ENCODE results near the gene GRIK3. TPM values are rescaled to one million over a fixed set of nuclear protein-coding genes. Genes with fewer than 3 reads are reported as not detected.

GRIK3 gene
- total RNA-seq, 1 experiment from 2014 or later = 5.5 TPM

- Mint-ChIP-seq H3K4me3 (no peak overlapping the region), H3K27me3 (ENCODE audit: low read depth) (peaks cover 2% of the 10 kb centered on the region), H3K27ac (no peak overlapping the region), H3K4me1 (peaks cover 16% of the 10 kb centered on the region), H3K9me3 (no peaks in the 10 kb centered on the region), H3K36me3 (no peaks in the 10 kb centered on the region)
- no peak for ATAC-seq
- DNase-seq (ENCODE audit: low spot score) = no peak
- ChIA-PET POLR2A (no interaction called here), CTCF (no interaction called here)
- no peak for TF ChIP-seq ZMAT4 (CRISPR knock-in tag; IDR thresholded peaks at IDR 0.05)
- TF ChIP-seq MAX (CRISPR knock-in tag; IDR thresholded peaks at IDR 0.05) = no peak
- no peak for TF ChIP-seq ZNF281 (CRISPR knock-in tag; IDR thresholded peaks at IDR 0.05)
- no peak for TF ChIP-seq TEAD4 (CRISPR knock-in tag; IDR thresholded peaks at IDR 0.05)
- no peak for TF ChIP-seq TCF7 (CRISPR knock-in tag; IDR thresholded peaks at IDR 0.05; ENCODE audit: low read depth)
- no peak for TF ChIP-seq ETV6 (CRISPR knock-in tag; IDR thresholded peaks at IDR 0.05)
- TF ChIP-seq ZNF416 (CRISPR knock-in tag; IDR thresholded peaks at IDR 0.05) = no peak
- no peak for TF ChIP-seq TP53 (CRISPR knock-in tag; IDR thresholded peaks at IDR 0.05)
Observed at GRCh38 chr1:36786425-36786824, 247.9 kb downstream of the GRIK3 start.

GRCh38 chr1:36784147-36784859 lies 250.0 kb downstream of the GRIK3 start:
- H3K27me3 Mint-ChIP-seq (ENCODE audit: low read depth) = peaks cover 4% of the 10 kb centered on the region
- CTCF ChIA-PET = interaction anchor here (1.0 kb wide), 1 partner anchor 79 kb away, joined by 3 read pairs; no protein-coding TSS in a partner anchor
- no peak overlapping the region for H3K4me3 Mint-ChIP-seq
- POLR2A ChIA-PET = no interaction called here
- no peak overlapping the region for H3K27ac Mint-ChIP-seq
- DNase-seq (ENCODE audit: low spot score) (no peak), ATAC-seq (no peak)
- no peaks in the 10 kb centered on the region for H3K9me3 Mint-ChIP-seq
- H3K4me1 Mint-ChIP-seq = peaks cover 7% of the 10 kb centered on the region
- H3K36me3 Mint-ChIP-seq = no peaks in the 10 kb centered on the region
- no peak for TF ChIP-seq GRHL2 (CRISPR knock-in tag; IDR thresholded peaks at IDR 0.05; ENCODE audit: insufficient replicate concordance, severe bottlenecking)
- no peak for TF ChIP-seq ZNF425 (CRISPR knock-in tag; conservative IDR thresholded peaks at IDR 0.05)
- TF ChIP-seq AFF4 (CRISPR knock-in tag; IDR thresholded peaks at IDR 0.05; ENCODE audit: borderline replicate concordance) = no peak
- no peak for TF ChIP-seq NR3C1 (CRISPR knock-in tag; conservative IDR thresholded peaks at IDR 0.05; ENCODE audit: low read depth)
- TF ChIP-seq RORB (CRISPR knock-in tag; IDR thresholded peaks at IDR 0.05) = no peak
- TF ChIP-seq USF1 (CRISPR knock-in tag; IDR thresholded peaks at IDR 0.05) = no peak
- TF ChIP-seq ZNF281 (CRISPR knock-in tag; IDR thresholded peaks at IDR 0.05) = no peak
- no peak for TF ChIP-seq EMX1 (CRISPR knock-in tag; IDR thresholded peaks at IDR 0.05)
- TF ChIP-seq CREB1 (CRISPR knock-in tag; IDR thresholded peaks at IDR 0.05) = no peak
- TF ChIP-seq IRF2 (CRISPR knock-in tag; IDR thresholded peaks at IDR 0.05; ENCODE audit: borderline replicate concordance, low read depth) = no peak

Measured in WTC11 (cell line).